ENCODE results near the gene FER. TPM values are rescaled to one million over a fixed set of nuclear protein-coding genes. Genes with fewer than 3 reads are reported as not detected.
"Not testable (repeated sequence)": the region's sequence is repeated elsewhere in the genome, so short reads cannot be mapped to it uniquely, and the experiment has no call there.

The FER gene
- polyA plus RNA-seq, 10 donors = 7.6 to 12.6 (median 10.8) TPM

- peak; percentile 5 to 60 (median 34) for DNase-seq
These were observed 287.7 kb downstream of the FER start for GRCh38 chr5:109035436-109035835.

- DNase-seq = no peak
These were observed 290.6 kb downstream of the FER start for GRCh38 chr5:109038209-109038840.

- DNase-seq = no peak
These were observed 293.6 kb downstream of the FER start for GRCh38 chr5:109041317-109041716.

DNA sequence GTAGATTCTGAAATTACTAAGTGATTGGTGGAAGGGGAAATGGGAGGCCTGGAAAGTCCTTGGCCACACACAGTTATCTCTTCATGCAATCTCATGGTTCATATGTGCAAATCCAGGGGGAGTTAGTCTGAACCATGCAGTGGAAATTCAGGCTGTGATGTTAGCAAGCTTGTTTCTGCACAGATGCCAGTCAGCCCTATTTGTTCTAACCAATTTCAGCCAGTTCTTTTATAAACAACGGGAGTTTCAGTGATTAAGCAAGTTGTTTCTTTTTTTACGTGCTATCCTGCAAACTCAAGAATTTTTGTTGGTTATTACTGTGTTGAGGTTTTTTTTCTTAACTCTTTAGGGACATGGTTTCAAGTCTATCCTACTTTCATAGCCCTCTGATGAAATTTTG is 298.0 kb downstream of the FER start:
- no peak for DNase-seq

DNA sequence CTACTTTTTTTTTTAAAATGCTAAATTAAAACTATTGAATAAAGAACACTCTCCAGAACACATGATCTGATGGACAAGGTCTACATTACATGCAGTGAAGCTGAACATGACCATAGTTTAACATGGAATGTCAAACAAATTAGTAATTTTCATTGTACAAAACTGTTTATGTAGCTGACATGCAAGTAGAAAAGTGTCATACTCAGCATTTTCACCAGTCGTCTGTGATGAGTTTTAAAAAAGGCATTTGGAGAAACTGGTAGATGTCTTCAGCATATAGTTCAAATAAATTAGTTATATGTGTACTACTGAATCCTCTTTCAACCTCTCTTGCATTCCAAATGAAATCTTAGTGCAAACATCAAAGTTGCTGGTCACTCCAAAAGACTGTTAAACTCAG is 301.9 kb downstream of the FER start:
- no peak for DNase-seq

DNA sequence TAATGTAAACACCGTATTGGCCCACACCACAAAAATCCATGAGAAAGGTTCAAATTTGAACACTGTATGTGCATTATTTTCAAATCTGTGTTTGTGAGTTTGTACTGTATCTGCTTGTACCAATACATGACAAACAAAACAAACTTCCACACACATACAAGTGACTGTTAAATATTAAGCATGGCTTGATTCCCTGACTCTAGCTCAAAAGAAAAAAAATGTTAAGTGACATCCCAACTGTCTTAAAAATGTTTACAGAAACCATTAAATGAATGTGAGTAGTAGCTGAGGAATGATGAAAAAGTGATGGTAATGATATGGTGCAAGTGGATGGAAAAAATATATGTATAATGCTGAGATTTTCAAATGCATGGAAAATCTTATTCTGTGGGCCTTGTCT is 302.6 kb downstream of the FER start:
- not testable (repeated sequence) for DNase-seq

- not testable (repeated sequence) for DNase-seq
These were observed 304.5 kb downstream of the FER start for GRCh38 chr5:109052216-109052615.

DNA sequence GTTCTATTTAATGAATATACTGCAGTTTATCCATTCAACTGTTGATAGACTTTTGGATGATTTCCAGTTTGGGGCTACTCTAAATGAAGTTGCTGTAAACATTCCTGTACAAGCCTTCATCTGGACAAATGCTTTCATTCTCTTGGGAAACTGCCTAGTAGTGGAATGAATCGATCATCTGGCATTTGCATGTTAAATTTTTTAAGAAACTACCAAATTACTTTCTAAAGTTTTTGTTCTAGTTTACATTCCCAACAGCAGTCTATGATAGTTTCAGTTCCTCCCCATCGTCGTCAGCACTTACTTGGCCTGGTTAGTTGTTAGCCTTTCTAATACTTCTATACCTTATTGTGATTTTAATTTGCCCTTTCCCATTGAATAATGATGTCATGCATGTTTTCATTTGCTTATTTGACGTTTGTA is 306.3 kb downstream of the FER start:
- DNase-seq = peak in 2 of 3 donors; percentile 30 to 67

- no peak for DNase-seq
These were observed 312.8 kb downstream of the FER start for GRCh38 chr5:109060378-109061025.

GRCh38 chr5:109062664-109063063 is 315.0 kb downstream of the FER start:
- peak in 1 of 3 donors; percentile 3 for DNase-seq

DNA sequence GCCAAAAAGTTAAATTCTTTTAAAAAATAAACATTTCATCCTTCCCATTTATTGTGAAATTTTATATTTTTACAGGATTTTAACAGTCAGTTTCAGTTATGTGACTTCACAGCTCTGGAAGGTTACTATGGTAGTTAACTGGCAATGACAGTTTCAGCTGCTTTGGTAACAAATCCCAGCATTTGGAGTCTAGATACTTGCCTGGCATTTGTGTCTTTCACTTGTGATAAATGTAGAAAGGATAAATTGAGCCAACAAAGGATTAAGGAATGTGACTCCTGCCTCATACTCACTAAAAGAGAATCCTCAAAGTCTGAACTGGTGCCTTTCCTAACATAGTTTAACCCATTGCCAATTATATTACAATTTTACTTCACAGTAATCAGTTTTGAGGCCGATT is 315.5 kb downstream of the FER start:
- DNase-seq = peak in 1 of 3 donors; percentile 8

- DNase-seq = no peak
These were observed 329.0 kb downstream of the FER start for GRCh38 chr5:109076741-109077140.

DNA sequence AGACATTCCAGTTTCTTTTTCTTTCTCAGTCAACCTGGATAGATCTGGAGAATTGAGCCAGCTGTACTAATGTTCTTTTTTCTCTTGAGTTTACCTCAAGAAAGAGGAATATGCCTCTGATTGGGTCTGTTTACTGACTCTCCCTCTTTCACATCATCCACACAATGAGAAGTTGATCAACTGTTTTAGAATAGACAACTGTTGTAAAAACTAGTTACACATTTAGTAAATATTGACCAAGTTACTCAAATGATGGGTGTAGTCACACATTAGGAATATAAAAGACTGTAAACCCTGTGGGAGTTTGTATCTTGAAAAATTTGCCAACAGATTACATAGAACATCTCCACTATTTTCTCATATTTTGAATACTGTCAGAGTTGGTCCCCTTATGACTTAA is 330.8 kb downstream of the FER start:
- DNase-seq = no peak

- DNase-seq = no peak
These were observed 332.8 kb downstream of the FER start for GRCh38 chr5:109080481-109080880.

DNA sequence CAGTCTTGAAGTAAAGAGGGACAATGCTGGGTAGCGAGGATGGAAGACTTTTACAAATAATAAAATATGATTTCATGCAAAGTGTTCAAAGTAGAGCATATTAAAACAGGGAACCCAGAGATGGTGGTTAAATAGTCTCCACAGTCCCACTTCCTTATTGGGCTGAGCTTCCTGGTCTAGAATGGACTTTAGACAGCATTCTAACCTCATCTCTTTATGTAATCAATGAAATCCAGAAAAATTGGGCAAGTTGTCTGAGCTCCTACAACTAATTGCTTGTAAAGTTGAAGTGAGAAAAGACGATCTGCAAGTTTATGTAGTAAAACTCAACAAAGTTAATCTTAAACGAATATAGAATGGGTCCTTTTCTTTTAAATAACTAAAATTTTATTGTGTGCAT is 333.2 kb downstream of the FER start:
- no peak for DNase-seq

DNA sequence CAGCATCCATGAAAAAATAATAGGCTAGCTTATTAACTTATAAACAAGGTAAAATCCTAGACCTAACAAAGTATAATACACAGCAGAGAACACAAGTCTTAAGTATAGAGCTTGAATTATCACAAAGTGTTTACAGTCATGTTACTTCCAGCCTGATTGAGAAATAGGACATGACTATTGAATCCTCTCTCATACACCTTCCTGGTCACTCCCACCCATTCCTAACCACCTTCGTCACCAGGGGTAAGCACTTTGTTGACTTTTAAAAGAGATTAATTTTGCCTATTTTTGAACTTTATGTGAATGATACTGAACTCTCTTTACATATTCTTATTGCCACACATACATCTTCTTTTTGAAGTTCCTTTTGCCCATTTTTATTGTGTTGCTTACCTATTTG is 336.2 kb downstream of the FER start:
- no peak for DNase-seq

DNA sequence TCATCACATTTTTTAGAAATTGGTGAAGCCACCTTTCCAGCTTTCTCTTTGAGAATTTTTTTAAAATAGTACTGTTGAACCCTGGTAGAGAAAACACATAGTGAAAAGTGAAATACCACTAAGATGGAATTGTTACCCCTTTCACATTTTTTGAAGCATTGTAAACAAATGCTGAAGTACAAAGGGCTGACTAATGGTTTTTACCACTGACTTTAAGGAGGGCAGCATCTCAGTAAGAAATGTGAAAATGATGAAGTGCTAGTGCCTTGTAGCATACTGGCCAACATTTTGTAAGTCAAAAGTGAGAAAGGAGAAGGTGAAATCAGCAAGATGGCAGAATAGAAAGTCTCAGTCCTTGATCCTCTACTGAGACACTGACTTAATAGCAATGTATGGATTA is 341.5 kb downstream of the FER start:
- no peak for DNase-seq

- DNase-seq = no peak
These were observed 351.4 kb downstream of the FER start for GRCh38 chr5:109099081-109099480.

DNA sequence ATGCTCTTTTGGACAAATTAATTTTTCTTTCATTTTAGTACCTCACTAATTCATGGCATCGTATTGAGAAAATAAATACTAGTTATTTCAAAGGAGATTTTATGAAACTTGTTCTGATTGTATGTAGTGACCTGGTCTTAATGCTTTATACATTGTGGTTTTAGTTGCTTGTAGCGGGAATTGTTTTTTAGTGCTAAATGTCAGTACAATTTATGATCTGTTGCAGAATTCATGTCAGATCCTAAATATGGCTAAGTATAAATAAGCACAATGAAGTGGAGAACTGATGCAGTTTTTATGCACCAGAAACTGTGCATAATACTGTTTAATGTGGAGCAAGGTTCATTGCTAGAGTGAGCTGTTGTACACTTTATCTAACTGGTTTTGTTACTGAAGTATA is 353.3 kb downstream of the FER start:
- no peak for DNase-seq

DNA sequence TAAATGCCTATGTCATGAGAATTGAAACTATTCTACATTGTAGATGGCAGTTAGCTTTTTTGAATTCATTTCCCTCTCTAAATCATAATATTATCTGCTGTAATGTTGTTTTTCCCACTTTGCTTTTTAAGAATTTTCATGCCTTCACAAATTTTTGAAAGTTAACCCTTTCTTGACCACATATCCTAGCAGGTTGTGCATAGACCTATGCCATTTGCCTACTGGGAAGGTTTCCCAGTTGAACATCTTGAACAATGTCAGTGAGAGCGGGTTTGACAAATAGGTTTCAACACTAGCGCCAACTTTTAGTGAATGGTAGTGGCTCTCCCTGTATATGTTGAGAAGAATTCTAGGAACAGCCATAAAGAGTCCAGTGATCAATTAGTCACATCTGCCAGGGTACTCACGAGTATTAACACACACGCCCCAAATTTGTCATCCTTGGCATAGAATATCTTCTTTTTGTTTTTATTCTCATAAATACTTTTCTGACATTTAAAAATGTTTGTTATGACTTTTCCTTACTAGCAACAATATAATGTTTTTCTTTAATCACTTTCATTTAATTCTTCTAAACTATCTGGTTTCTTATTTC is 354.5 kb downstream of the FER start:
- DNase-seq = no peak

DNA sequence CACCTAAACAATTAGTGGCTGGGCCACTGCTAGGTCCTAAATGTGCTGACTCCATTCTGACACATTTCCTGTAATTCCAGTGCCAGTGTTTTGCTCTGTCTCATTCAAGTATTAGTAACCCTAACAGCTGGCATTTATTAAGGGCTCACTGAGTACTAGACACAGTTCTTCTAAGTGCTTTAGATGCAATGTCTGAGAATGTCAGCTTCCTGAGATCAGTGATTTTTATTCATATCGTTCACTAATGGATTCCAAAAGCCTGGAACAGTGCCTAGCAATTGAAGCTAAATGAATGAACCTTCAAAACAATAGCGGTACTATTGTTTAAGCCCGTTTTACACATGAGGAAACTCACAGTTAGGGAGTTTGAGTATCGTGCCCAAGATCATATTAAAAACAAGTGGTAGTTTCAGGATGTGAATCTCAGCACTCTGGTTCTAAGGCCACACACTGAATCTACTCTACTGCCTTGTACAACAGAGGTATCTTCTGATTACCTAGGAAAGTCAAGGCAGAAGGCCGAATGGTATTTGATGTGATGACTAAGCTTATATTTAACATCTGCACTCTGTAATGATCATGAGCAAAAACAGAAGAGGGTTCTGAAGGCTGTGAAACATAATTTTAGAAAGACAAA is 358.1 kb downstream of the FER start:
- peak; percentile 18 to 82 (median 57) for DNase-seq

DNA sequence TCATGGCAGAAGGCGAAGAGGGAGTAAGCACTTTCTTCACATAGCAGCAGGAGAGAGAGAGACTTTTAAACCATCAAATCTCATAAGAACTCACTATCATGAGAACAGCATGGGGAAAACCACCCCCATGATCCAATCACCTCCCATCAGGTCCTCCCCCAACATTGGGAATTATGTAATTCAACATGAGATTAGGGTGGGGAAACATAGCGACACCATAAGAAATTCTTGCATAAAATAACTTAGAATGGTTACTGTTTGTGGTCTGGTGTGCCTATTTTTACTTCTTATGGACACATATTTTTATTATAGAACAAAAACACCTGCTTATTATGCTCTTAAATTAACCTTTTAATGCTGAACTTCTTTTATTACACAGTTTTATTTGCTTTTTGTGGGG is 364.0 kb downstream of the FER start:
- no peak for DNase-seq

DNA sequence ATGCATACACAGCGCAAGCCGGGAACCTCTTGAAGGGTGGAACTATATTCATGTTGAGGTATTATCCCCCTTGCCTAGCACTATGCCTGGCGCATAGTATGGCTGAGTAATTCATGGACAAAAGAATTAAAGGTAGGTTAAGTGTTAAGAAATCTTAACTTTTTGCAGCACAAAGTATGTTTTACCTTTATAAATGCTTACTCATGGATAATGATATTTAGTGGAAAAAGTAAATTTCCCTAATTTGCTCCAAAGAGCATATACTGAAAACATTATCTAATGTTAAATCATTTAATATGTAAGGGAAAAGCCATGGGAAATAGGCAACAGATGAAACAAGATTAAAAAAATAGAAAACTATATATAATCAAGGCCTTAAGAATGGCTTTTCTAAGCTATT is 365.9 kb downstream of the FER start:
- no peak for DNase-seq
